GM12865 (cell line): ENCODE data around the gene C1orf116.

Source experiments
- DNase-seq: peaks from one replicate; pipeline ENCODE4 v3.0.0; 2010; ENCODE audit warnings: low read depth
- H3K4me3 ChIP-seq: 2 replicates; pipeline ENCODE4 v1.5.1; 2011; ENCODE audit warnings: mild to moderate bottlenecking, low read depth, low read length, control low read depth
- TF ChIP-seq, protein P1 (sequence below): IDR thresholded peaks from 2 replicates; pipeline ENCODE4 v1.5.1; 2011; ENCODE audit warnings: low read length, control low read depth, low read depth, inconsistent platforms; ENCODE audit not compliant: insufficient read depth; ENCODE audit errors: missing control alignments

C1orf116 gene

DNA sequence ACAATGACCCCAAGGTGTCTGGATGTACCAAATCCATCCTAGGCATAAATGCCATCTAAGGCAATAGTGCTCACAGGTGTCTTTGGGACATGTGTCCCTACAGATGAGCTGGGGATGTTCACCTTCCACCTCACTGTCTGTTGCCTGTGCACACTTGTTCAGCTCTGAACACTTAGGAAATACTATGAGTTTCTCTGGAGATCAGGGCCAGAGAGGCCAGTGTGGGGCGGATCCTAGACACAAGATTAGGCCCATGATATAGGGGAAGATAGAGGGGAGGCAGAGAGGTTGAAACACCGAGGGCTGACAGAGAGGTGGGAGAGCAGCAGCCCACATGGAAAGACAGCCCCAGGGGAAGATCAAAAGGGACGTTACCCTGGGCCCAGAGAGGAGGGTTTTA lies 25.6 kb downstream of the C1orf116 start:
- TF ChIP-seq, protein P1, sequence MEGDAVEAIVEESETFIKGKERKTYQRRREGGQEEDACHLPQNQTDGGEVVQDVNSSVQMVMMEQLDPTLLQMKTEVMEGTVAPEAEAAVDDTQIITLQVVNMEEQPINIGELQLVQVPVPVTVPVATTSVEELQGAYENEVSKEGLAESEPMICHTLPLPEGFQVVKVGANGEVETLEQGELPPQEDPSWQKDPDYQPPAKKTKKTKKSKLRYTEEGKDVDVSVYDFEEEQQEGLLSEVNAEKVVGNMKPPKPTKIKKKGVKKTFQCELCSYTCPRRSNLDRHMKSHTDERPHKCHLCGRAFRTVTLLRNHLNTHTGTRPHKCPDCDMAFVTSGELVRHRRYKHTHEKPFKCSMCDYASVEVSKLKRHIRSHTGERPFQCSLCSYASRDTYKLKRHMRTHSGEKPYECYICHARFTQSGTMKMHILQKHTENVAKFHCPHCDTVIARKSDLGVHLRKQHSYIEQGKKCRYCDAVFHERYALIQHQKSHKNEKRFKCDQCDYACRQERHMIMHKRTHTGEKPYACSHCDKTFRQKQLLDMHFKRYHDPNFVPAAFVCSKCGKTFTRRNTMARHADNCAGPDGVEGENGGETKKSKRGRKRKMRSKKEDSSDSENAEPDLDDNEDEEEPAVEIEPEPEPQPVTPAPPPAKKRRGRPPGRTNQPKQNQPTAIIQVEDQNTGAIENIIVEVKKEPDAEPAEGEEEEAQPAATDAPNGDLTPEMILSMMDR: no peak
- H3K4me3 ChIP-seq: no peak overlapping the region

GRCh38 chr1:207006083-207006482 lies 26.5 kb downstream of the C1orf116 start:
- no peak for DNase-seq
- TF ChIP-seq, protein P1: no peak
- H3K4me3 ChIP-seq: no peak overlapping the region

More for the DNA sequence above, 25.6 kb downstream of the C1orf116 start:
- DNase-seq: no peak

- TF ChIP-seq, protein P1: peak; percentile 91
- H3K4me3 ChIP-seq: no peak overlapping the region
- DNase-seq: peak; percentile 55
These were observed 27.4 kb downstream of the C1orf116 start for GRCh38 chr1:207004931-207005830.

DNA sequence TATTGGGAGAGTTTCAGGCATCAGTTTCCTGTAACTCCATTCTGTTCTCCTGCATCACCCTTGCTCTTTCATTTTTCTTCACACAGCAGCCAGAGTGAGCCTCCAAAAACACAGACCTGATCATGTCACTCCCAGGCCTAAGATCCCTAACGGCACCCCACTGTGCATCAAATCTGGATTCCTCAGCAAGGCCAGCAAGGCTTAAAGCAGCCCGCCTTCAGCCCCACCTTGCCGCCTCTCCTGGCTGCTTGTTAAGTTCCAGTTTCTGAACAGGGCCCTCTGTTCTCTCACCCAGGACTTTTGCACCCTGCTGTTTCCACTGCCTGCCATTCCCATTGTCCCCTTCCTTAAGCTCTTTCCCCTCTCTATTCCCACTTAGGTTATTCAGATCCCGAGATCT lies 29.3 kb downstream of the C1orf116 start:
- TF ChIP-seq, protein P1: no peak
- H3K4me3 ChIP-seq: no peak overlapping the region
- no peak for DNase-seq

DNA sequence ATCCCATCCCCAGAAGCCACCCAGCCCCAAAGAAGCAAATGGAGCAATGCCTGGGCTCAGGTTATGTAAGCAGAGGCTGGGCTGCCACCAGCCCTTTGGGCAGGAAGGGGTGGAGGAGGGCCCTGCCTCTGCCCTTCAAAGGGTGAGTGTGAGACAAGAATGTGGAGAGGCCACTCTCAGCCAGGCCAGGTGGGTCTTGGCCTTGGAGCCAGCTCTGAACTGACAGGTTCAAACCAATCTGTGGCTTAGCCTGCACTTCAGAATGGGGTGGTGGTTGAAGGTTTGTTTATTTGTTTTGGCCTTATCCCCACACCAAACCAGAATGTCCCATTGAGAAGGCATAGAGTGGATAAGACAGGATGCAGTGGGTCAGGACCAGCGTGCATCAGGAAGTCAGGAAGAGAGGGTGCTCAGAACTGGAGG lies 29.8 kb downstream of the C1orf116 start:
- DNase-seq: no peak
- TF ChIP-seq, protein P1: no peak
- H3K4me3 ChIP-seq: no peak overlapping the region

GRCh38 chr1:207001492-207002245 lies 30.9 kb downstream of the C1orf116 start:
- no peak overlapping the region for H3K4me3 ChIP-seq
- no peak for DNase-seq
- TF ChIP-seq, protein P1: no peak
